ENCODE measurements around the gene HYAL4.
"Not testable (repeated sequence)": the region's sequence is repeated elsewhere in the genome, so short reads cannot be mapped to it uniquely, and the experiment has no call there.

HYAL4 gene

GRCh38 chr7:123846217-123846891, 1.4 kb downstream of the HYAL4 start:
- no peak for DNase-seq (ENCODE audit: low read depth in 3 of 3)

DNA sequence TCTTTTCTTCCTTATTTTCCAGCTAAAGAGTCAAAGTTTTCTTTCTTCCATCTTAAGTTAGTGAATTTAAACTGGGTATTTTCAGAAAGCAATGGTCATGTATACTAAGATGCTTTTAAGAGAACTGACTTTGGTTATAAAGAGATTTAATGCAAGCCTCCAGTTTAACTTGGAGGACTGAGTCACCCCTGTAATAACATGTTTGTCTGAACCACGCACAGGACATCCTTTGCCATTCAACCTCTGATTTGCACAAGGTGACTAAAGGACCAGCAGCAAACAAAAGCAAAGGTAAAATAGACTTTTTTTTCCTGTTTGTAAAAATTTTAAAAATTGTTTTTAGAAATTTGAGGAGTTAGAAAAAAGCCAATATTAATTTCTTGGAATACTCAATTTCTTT, 2.9 kb downstream of the HYAL4 start:
- no peak for DNase-seq (ENCODE audit: low read depth in 3 of 3)

DNA sequence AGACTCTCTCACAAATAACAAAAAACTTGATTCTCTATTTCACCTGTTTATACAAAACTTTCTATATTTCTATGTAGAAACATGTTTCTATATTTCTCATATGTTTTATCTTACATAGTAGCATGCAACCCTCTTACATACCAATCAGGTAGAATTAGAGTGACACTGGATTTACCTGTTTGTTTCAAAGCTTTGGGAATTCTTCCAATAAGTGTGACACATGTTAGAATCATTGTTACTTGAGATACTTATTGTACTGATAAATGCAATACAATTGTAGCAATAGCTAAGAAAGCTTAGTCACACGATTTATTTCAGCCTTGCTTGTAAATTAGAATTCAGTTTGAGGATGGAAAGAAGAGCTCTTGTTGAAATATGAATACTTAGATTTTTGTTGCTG, 4.9 kb downstream of the HYAL4 start:
- DNase-seq (ENCODE audit: low read depth in 3 of 3) = no peak

DNA sequence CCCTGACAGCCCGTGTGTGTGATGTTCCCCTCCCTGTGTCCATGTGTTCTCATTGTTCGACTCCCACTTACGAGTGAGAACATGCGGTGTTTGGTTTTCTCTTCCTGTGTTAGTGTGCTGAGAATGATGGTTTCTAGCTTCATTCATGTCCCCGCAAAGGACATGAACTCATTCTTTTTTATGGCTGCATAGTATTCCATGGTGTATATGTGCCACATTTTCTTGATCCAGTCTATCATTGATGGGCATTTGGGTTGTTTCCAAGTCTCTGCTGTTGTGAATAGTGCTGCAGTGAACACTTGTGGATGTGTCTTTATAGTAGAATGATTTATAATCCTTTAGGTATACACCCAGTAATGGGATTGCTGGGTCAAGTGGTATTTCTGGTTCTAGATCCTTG, 6.4 kb downstream of the HYAL4 start:
- DNase-seq (ENCODE audit: low read depth in 3 of 3) = not testable (repeated sequence)

- not testable (repeated sequence) for DNase-seq (ENCODE audit: low read depth in 3 of 3)
These were observed 9.3 kb downstream of the HYAL4 start for GRCh38 chr7:123854291-123854690.

- DNase-seq (ENCODE audit: low read depth in 3 of 3) = not testable (repeated sequence)
These were observed 11.5 kb downstream of the HYAL4 start for GRCh38 chr7:123856428-123856827.

GRCh38 chr7:123860848-123861247, 15.9 kb downstream of the HYAL4 start:
- no peak for DNase-seq (ENCODE audit: low read depth in 3 of 3)

DNA sequence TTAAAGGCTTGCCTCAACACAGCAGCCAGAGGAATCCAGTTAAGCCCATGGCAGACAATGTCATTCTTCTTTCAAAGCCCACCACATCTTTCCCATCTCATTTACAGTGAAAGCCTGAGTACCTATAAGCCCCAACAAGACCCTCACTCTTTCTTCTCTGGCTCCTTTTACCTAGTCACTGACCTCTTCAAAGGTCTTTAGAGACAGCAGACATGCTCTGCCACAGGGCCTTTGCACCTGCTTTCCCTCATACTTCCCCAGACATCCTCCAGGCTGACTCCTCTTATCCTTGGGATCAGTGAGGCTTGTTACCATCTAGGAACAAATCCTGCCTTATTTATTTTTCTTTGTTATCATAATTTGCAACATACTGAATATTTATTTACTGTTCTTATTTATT, 17.8 kb downstream of the HYAL4 start:
- DNase-seq (ENCODE audit: low read depth in 3 of 3) = no peak

DNA sequence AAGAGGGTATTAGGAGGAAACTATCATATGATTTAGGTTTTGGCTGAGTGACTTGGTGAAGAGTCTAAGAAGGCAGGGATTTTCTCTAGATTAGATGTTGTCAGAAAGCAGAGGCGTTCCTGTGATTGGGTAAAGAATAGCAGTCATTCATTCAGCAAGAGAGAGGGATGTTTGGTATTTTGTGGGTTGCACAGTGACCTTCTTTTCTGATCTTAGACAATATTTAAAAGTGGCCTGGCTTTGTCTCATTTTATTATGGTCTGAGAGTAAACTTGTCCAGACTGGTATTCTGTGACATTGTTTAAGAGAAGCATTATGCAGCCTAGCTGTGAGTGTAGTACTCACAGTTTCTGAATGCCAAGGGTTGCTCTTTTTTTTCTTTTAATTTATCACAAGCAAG, 18.5 kb downstream of the HYAL4 start:
- no peak for DNase-seq (ENCODE audit: low read depth in 3 of 3)

GRCh38 chr7:123864012-123864411, 19.0 kb downstream of the HYAL4 start:
- no peak for DNase-seq (ENCODE audit: low read depth in 3 of 3)

DNA sequence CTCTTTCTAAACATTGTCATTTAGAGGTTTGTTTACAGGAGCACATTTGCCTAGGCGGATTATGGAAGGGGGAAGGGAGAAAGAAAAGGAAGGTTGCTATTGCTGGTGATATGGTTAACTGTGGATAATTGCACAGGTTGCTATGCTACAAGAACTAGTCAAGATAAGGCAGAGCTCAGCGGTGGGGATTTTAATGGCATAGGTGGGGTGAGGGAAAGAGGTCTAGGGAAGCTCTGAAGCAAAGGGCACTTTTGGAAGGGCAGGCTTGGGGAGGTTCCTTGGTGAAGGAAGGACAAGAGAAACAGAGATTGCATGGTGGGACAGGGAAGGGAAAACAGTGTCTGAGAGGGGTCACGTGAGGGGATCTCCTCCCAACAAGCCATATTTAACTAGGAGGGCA, 19.5 kb downstream of the HYAL4 start:
- no peak for DNase-seq (ENCODE audit: low read depth in 3 of 3)

- no peak for DNase-seq (ENCODE audit: low read depth in 3 of 3)
These were observed 20.0 kb downstream of the HYAL4 start for GRCh38 chr7:123864966-123865365.

- DNase-seq (ENCODE audit: low read depth in 3 of 3) = no peak
These were observed 20.6 kb downstream of the HYAL4 start for GRCh38 chr7:123865517-123866117.

DNA sequence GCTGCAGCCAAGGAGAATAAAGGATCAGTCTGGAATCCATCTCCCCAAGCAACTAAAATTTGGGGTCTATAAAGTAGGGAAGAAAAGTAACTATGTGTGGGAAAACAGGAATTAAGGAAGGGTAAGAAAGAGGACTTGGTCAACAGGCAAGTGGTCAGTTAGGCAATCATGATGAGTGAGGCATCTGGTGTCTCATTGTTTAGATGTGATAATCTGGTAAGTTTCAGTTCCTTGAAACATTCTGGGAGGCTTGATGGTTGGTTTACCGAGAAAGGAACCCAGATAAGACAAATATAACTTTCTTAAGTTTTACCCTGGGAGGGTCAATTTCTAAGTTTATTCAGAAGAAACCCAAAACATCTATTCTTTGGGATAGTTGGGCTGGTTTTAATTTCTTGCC, 22.3 kb downstream of the HYAL4 start:
- no peak for DNase-seq (ENCODE audit: low read depth in 3 of 3)

GRCh38 chr7:123871998-123872867, 27.3 kb downstream of the HYAL4 start:
- DNase-seq (ENCODE audit: low read depth in 3 of 3) = no peak

DNA sequence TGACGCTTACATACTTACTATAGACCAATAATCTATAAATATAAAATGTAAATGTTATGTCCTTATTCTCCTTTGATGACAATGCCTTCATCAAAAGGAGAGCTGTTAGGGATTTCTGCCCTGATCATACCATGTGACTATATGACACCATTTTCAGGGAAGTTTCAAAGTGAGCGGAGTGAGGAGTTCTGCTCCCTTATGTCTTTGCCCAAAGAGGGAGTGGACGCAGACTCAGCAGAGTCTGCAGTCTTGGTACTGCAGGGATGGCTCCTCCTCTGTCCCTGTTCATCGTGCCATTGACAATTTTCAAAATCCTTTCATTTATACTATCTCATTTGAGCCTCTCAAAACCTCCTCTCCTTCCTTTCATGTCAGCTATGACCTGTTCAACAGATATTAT, 27.9 kb downstream of the HYAL4 start:
- no peak for DNase-seq (ENCODE audit: low read depth in 3 of 3)

DNA sequence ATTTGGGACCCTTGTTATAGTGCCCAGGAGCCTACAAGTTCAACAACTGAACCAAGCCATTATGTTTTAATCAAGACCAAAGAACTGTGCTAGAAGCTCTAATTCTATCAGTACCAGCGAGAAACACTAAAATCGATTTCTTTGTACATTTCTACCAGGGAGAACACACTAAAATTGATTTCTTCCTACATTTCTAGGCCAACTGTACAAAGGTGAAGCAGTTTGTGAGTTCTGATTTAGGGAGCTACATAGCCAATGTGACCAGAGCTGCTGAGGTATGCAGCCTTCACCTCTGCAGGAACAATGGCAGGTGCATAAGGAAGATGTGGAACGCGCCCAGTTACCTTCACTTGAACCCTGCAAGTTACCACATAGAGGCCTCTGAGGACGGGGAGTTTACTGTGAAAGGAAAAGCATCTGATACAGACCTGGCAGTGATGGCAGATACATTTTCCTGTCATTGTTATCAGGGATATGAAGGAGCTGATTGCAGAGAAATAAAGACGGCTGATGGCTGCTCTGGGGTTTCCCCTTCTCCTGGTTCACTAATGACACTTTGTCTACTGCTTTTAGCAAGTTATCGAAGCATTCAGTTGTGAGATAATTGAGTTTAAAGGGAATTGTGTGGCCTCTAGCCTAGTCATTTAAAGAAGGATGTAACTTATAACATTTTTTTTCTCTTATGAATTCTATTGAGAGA, 31.7 kb downstream of the HYAL4 start:
- DNase-seq (ENCODE audit: low read depth in 3 of 3) = no peak

DNA sequence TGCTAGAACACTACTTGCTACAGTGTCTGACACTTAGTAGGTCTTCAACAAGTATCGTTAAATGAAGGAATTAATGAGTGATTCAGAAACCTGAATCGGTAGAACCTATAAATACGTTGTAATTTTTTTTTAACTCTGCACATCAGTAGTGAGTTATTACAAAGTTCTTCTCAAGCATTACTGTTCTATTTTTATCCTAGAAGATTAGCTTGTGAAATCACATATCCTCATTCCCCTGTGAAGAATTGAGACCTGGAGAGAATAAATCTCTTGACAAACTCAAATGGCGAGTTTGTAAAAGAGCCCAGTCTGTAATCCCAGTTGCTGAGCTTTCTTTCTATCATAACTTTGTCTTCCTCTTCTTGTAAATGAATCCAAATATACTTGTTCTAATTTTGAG, 34.7 kb downstream of the HYAL4 start:
- DNase-seq (ENCODE audit: low read depth in 3 of 3) = no peak

DNA sequence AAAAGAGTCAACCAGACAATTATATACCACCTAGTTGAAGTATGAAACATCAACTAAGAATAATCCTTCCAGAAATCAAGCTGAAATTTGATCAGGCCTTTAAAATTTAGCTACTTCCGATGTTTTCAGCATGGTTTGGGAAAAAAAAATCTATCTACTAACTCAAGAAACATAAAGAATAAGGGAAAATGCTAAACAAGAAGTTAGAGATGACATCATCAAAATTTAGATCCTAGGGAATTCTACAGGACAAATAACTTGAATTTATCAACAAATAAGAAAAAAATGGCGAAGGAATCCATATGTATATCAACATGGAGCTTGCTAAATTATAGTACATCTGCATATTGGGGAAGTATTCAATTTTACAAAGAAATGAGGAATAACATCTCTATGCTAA, 36.3 kb downstream of the HYAL4 start:
- no peak for DNase-seq (ENCODE audit: low read depth in 3 of 3)

GRCh38 chr7:123883154-123883553, 38.2 kb downstream of the HYAL4 start:
- no peak for DNase-seq (ENCODE audit: low read depth in 3 of 3)

DNA sequence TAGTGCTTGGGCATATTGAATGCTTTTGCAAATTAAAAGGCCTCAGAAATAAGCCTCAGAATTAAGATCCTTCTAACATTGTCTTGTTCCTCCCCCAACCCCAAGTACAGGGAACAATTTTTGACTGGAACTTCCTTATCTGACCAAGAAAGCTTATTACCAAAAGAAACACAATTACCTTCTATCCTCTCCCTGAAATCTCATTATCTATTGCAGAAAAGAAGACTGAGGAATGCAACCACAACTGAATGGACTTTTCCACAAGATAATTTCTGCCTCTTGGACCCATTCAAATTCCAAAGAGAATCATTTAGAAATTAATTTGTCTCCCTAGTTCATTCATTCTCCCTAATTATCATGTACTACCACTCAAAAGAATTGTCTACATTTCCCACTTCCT, 43.2 kb downstream of the HYAL4 start:
- DNase-seq (ENCODE audit: low read depth in 3 of 3) = no peak

- not testable (repeated sequence) for DNase-seq (ENCODE audit: low read depth in 3 of 3)
These were observed 49.8 kb downstream of the HYAL4 start for GRCh38 chr7:123894753-123895152.
